ENCODE measurements around the gene ZNF423.

ZNF423 gene

DNA sequence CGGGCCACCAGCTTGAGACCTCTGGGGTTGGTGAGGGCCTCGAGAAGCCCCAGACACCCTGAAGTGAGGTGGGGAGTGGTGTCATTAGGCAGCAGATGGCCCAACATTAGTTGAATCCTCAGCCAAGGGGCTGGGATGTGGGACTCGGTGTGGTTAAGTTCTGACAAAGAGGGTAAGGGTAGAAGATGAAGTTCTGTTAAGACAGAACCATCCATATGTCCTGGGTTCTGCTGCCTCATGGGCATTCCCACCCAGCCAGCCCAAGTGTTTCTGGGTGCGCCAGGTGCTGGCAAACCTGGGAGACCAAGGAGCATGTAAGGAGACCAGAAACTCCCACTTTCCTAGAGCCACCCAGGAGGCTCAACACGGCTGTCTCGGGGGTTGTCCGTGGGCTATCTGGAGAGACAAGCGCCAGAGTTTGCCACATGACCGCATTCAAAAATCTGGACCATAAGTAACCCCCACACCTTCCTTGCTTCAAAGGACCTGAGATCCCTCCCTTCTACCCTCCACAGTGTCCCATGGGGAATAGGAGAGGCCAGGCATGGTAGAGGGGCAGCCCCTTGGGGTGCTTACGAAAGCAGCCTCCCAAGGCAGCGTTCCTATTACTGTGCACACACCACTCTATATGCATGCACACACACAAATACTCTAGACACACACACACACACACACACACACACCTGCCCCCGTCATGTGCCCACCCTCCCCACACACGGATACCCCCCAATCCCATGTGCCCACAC is 353.6 kb downstream of the ZNF423 start:
- Mint-ChIP-seq H3K27me3 (ENCODE audit: low read depth, poor library complexity) (no peaks in the 10 kb centered on the region), H3K9me3 (no peaks in the 10 kb centered on the region), H3K27ac (no peak overlapping the region), H3K4me1 (peaks cover 46% of the 10 kb centered on the region), H3K4me3 (no peak overlapping the region), H3K36me3 (ENCODE audit: low read depth) (peaks cover 14% of the 10 kb centered on the region)
- DNase-seq, result no peak
- TF ChIP-seq, protein P1, sequence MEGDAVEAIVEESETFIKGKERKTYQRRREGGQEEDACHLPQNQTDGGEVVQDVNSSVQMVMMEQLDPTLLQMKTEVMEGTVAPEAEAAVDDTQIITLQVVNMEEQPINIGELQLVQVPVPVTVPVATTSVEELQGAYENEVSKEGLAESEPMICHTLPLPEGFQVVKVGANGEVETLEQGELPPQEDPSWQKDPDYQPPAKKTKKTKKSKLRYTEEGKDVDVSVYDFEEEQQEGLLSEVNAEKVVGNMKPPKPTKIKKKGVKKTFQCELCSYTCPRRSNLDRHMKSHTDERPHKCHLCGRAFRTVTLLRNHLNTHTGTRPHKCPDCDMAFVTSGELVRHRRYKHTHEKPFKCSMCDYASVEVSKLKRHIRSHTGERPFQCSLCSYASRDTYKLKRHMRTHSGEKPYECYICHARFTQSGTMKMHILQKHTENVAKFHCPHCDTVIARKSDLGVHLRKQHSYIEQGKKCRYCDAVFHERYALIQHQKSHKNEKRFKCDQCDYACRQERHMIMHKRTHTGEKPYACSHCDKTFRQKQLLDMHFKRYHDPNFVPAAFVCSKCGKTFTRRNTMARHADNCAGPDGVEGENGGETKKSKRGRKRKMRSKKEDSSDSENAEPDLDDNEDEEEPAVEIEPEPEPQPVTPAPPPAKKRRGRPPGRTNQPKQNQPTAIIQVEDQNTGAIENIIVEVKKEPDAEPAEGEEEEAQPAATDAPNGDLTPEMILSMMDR (IDR thresholded peaks at IDR 0.05), result no peak

DNA sequence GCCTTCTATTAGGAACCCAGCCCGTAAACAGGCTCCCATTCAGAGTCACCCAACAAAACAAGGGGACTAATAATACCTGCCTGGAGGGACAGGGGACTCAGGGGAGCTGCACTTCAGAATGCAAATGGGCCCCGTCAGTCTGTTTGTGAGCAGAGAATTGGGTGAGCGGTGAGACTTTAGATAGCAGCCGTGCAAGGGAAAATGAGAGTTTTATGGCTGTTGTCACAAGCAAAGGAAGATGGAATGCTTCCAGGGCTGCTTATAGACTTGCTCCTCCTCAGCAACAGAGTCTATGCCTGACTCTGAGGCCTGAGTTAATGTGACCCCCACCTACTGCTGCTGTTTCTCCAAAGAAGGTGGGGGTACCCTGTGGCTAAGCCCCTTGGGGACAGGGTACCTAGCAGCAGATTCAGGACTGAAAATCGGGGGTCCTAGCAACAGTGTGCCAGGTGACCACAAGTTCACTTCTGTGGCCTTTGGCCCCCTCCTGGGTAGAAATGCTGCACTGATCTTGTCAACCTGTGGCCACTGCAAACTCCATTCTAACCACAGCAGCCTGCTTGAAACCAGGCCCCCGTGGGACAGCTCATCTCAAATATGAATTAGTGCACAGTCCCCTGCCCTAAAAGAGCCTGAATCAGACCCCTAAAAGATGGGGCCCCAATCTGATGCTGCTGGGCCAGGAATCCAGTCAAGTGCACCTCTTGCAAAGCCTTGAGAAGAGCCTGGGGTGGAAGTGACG is 355.9 kb downstream of the ZNF423 start:
- no peak overlapping the region for H3K4me3 Mint-ChIP-seq
- TF ChIP-seq, protein P1 (IDR thresholded peaks at IDR 0.05), result no peak
- peaks cover 3% of the 10 kb centered on the region for H3K27me3 Mint-ChIP-seq (ENCODE audit: low read depth, poor library complexity)
- no peak overlapping the region for H3K27ac Mint-ChIP-seq
- no peak for DNase-seq
- peaks cover 17% of the 10 kb centered on the region for H3K36me3 Mint-ChIP-seq (ENCODE audit: low read depth)
- H3K9me3 Mint-ChIP-seq, result no peaks in the 10 kb centered on the region
- H3K4me1 Mint-ChIP-seq, result peaks cover 46% of the 10 kb centered on the region

DNA sequence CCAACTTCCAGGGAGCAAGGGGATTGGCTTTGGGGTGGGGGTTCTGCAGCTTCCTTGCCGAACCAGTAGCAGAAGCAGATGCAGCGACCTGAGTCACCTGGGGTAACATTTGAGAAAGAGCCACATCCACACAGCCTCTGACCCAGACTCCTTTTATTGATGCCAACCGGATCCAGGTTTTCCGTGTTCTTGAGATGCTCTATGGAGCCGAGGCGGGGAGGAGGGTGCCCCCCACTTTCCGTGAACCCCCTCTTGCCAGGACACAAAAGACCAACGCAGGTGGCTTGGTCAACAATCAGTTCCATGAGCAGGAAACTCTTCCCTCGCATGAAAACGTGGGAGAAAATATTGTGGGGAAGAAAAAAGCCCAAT is 356.5 kb downstream of the ZNF423 start:
- H3K4me1 Mint-ChIP-seq, result peaks cover 41% of the 10 kb centered on the region
- TF ChIP-seq, protein P1 (IDR thresholded peaks at IDR 0.05), result no peak
- no peak for DNase-seq
- peaks cover 6% of the 10 kb centered on the region for H3K27me3 Mint-ChIP-seq (ENCODE audit: low read depth, poor library complexity)
- H3K27ac Mint-ChIP-seq, result peak overlapping the region; percentile 83
- H3K36me3 Mint-ChIP-seq (ENCODE audit: low read depth), result peaks cover 17% of the 10 kb centered on the region
- no peaks in the 10 kb centered on the region for H3K9me3 Mint-ChIP-seq
- H3K4me3 Mint-ChIP-seq, result no peak overlapping the region

DNA sequence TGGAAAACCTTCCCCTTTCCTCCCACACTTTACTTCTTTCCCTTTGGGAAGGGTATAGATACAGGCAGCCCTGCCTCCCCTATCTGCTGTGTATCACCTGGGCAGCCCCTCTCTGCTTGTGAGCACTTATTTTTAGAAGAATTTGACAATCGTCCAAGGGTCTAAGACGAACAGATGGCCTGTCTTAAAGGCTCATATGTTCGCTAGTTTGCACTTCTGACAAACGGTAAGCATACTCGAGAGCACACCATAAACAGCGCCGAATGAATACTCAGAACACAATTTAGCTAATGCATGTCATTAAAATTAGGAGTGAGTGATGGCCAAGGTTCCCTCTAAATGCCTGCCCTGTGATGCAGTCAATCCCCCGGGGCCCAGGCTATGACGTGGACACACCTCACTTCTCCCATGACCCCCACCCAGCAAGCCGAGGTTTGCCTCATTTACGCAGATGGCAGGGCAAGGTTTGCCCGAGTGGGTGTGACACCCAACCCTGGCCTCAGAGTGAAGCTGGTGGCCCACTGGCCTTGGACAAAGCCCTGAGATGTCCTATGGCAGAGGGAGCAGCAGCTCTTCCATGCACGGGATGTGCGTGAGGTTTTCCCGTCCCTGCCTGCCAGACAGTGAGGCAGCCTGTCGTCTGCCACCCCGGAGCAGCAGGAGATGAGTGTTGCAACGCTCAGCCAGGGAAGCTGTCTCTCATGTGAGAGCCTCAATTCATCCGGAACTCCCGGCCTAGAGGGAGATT is 357.1 kb downstream of the ZNF423 start:
- peaks cover 6% of the 10 kb centered on the region for H3K27me3 Mint-ChIP-seq (ENCODE audit: low read depth, poor library complexity)
- H3K27ac Mint-ChIP-seq, result peak overlapping the region; percentile 83
- no peak overlapping the region for H3K4me3 Mint-ChIP-seq
- DNase-seq, result no peak
- H3K36me3 Mint-ChIP-seq (ENCODE audit: low read depth), result peaks cover 17% of the 10 kb centered on the region
- H3K9me3 Mint-ChIP-seq, result no peaks in the 10 kb centered on the region
- H3K4me1 Mint-ChIP-seq, result peaks cover 40% of the 10 kb centered on the region
- TF ChIP-seq, protein P1 (IDR thresholded peaks at IDR 0.05), result no peak

DNA sequence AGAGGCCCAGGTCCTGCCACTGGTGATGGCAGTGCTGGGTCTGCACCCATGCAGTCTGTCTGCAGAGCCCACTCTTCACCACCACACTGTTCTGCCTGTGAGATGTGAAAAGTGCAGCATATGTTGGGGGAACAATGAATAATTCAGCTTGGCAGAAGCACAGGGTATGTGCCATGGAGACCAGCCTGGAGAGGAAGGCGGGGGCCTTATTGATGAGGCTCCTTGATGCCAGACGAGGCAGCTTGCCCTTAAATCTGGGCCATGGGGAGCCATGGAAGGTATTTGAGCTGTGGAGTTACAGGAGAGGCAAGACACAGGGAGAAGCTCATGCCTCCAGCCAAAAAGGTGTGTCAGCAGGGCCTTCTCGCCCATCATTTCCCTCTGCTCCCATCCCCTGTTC is 357.6 kb downstream of the ZNF423 start:
- TF ChIP-seq, protein P1 (IDR thresholded peaks at IDR 0.05), result no peak
- Mint-ChIP-seq H3K4me3 (no peak overlapping the region), H3K9me3 (no peaks in the 10 kb centered on the region), H3K27ac (no peak overlapping the region), H3K4me1 (peaks cover 39% of the 10 kb centered on the region), H3K27me3 (ENCODE audit: low read depth, poor library complexity) (peaks cover 9% of the 10 kb centered on the region), H3K36me3 (ENCODE audit: low read depth) (peaks cover 17% of the 10 kb centered on the region)
- no peak for DNase-seq

Measured in nephron progenitor cell (in vitro differentiated cells).